Duodenal mucosa (tissue), 2 donors: Measurements from ENCODE around the gene TRPM8.

Source experiments
- H3K27ac ChIP-seq: one replicate; pipeline ENCODE4 v1.7.0; 2013; ENCODE audit warnings: low read depth, low read length
- H3K27me3 ChIP-seq, 2 donors: one replicate each; pipeline ENCODE4 v1.7.0; 2013; ENCODE audit warnings: low read length in 2 of 2, control low read depth in 1 of 2; ENCODE audit not compliant: insufficient read depth in 2 of 2, control insufficient read depth in 1 of 2
- H3K36me3 ChIP-seq, 2 donors: one replicate each; pipeline ENCODE4 v1.7.0; 2013; ENCODE audit warnings: low read length in 2 of 2, control low read depth in 1 of 2; ENCODE audit not compliant: insufficient read depth in 2 of 2, control insufficient read depth in 1 of 2
- H3K4me1 ChIP-seq, 2 donors: one replicate each; pipeline ENCODE4 v1.7.0; 2013; ENCODE audit warnings: low read length in 2 of 2, control low read depth in 1 of 2; ENCODE audit not compliant: insufficient read depth in 2 of 2, control insufficient read depth in 1 of 2
- H3K4me3 ChIP-seq, 2 donors: one replicate each; pipeline ENCODE4 v1.7.0; 2013; ENCODE audit warnings: low read length in 2 of 2, low read depth in 1 of 2
- H3K9ac ChIP-seq, 2 donors: one replicate each; pipeline ENCODE4 v1.7.0; 2013; ENCODE audit warnings: low read length in 2 of 2, low read depth in 1 of 2
- H3K9me3 ChIP-seq, 2 donors: one replicate each; pipeline ENCODE4 v1.7.0; 2013; ENCODE audit warnings: low read length in 2 of 2, control low read depth in 1 of 2; ENCODE audit not compliant: control insufficient read depth in 1 of 2

Gene TRPM8

GRCh38 chr2:234029150-234029733, 112.1 kb downstream of the TRPM8 start:
- H3K9me3 ChIP-seq: no peaks in the 10 kb centered on the region
- H3K4me3 ChIP-seq: no peak overlapping the region
- H3K27me3 ChIP-seq: peaks cover 3 to 5% of the 10 kb centered on the region in 2 donors
- H3K36me3 ChIP-seq: no peaks in the 10 kb centered on the region
- H3K9ac ChIP-seq: no peak overlapping the region
- no peaks in the 10 kb centered on the region for H3K4me1 ChIP-seq
- H3K27ac ChIP-seq: no peak overlapping the region

- Histone ChIP-seq H3K27me3 (peaks cover 3 to 5% of the 10 kb centered on the region in 2 donors), H3K9me3 (no peaks in the 10 kb centered on the region), H3K27ac (no peak overlapping the region), H3K4me1 (no peaks in the 10 kb centered on the region), H3K9ac (no peak overlapping the region), H3K4me3 (no peak overlapping the region), H3K36me3 (no peaks in the 10 kb centered on the region)
Measured at GRCh38 chr2:234031207-234031606, 114.0 kb downstream of the TRPM8 start.

GRCh38 chr2:234032279-234032856, 115.2 kb downstream of the TRPM8 start:
- Histone ChIP-seq H3K36me3 (no peaks in the 10 kb centered on the region), H3K4me1 (no peaks in the 10 kb centered on the region), H3K9ac (no peak overlapping the region), H3K9me3 (no peaks in the 10 kb centered on the region), H3K27ac (no peak overlapping the region), H3K27me3 (peaks cover 3 to 5% of the 10 kb centered on the region in 2 donors), H3K4me3 (no peak overlapping the region)

GRCh38 chr2:234033174-234033573, 116.0 kb downstream of the TRPM8 start:
- Histone ChIP-seq H3K9ac (no peak overlapping the region), H3K9me3 (no peaks in the 10 kb centered on the region), H3K27ac (no peak overlapping the region), H3K4me3 (no peak overlapping the region), H3K27me3 (peaks cover 3 to 5% of the 10 kb centered on the region in 2 donors), H3K4me1 (no peaks in the 10 kb centered on the region), H3K36me3 (no peaks in the 10 kb centered on the region)

- no peaks in the 10 kb centered on the region for H3K9me3 ChIP-seq
- peaks cover 3 to 5% of the 10 kb centered on the region in 2 donors for H3K27me3 ChIP-seq
- no peaks in the 10 kb centered on the region for H3K36me3 ChIP-seq
- no peak overlapping the region for H3K27ac ChIP-seq
- H3K4me3 ChIP-seq: no peak overlapping the region
- no peak overlapping the region for H3K9ac ChIP-seq
- H3K4me1 ChIP-seq: no peaks in the 10 kb centered on the region
Measured at GRCh38 chr2:234033885-234034284, 116.7 kb downstream of the TRPM8 start.

GRCh38 chr2:234038076-234038802, 121.1 kb downstream of the TRPM8 start:
- H3K4me1 ChIP-seq: no peaks in the 10 kb centered on the region
- H3K27ac ChIP-seq: no peak overlapping the region
- H3K36me3 ChIP-seq: no peaks in the 10 kb centered on the region
- peaks cover 0 to 2% of the 10 kb centered on the region in 2 donors for H3K27me3 ChIP-seq
- H3K9me3 ChIP-seq: no peaks in the 10 kb centered on the region
- no peak overlapping the region for H3K9ac ChIP-seq
- no peak overlapping the region for H3K4me3 ChIP-seq

GRCh38 chr2:234044157-234044556, 127.0 kb downstream of the TRPM8 start:
- H3K4me1 ChIP-seq: no peaks in the 10 kb centered on the region
- no peak overlapping the region for H3K4me3 ChIP-seq
- no peak overlapping the region for H3K9ac ChIP-seq
- peaks cover 2 to 5% of the 10 kb centered on the region in 2 donors for H3K27me3 ChIP-seq
- no peaks in the 10 kb centered on the region for H3K36me3 ChIP-seq
- H3K9me3 ChIP-seq: no peaks in the 10 kb centered on the region
- H3K27ac ChIP-seq: no peak overlapping the region

GRCh38 chr2:234046521-234046920, 129.3 kb downstream of the TRPM8 start:
- no peaks in the 10 kb centered on the region for H3K4me1 ChIP-seq
- no peak overlapping the region for H3K27ac ChIP-seq
- no peak overlapping the region for H3K4me3 ChIP-seq
- no peaks in the 10 kb centered on the region for H3K9me3 ChIP-seq
- H3K36me3 ChIP-seq: no peaks in the 10 kb centered on the region
- H3K9ac ChIP-seq: no peak overlapping the region
- H3K27me3 ChIP-seq: peaks cover 0 to 10% of the 10 kb centered on the region in 2 donors

- H3K36me3 ChIP-seq: no peaks in the 10 kb centered on the region
- H3K4me1 ChIP-seq: no peaks in the 10 kb centered on the region
- no peak overlapping the region for H3K27ac ChIP-seq
- no peaks in the 10 kb centered on the region for H3K9me3 ChIP-seq
- H3K27me3 ChIP-seq: peaks cover 0 to 18% of the 10 kb centered on the region in 2 donors
- no peak overlapping the region for H3K9ac ChIP-seq
- no peak overlapping the region for H3K4me3 ChIP-seq
Measured at GRCh38 chr2:234047361-234047760, 130.2 kb downstream of the TRPM8 start.

- H3K9ac ChIP-seq: no peak overlapping the region
- no peak overlapping the region for H3K27ac ChIP-seq
- peaks cover 0 to 19% of the 10 kb centered on the region in 2 donors for H3K27me3 ChIP-seq
Measured at GRCh38 chr2:234048049-234048448, 130.9 kb downstream of the TRPM8 start.

More at GRCh38 chr2:234048049-234048448, 130.9 kb downstream of the TRPM8 start:
- no peak overlapping the region for H3K4me3 ChIP-seq
- H3K36me3 ChIP-seq: no peaks in the 10 kb centered on the region
- H3K4me1 ChIP-seq: no peaks in the 10 kb centered on the region
- no peaks in the 10 kb centered on the region for H3K9me3 ChIP-seq
